Endothelial cell of umbilical vein (primary cell): ENCODE data around the gene SVIL. TPM values are rescaled to one million over a fixed set of nuclear protein-coding genes. Genes with fewer than 3 reads are reported as not detected.
"Not testable (repeated sequence)": the region's sequence is repeated elsewhere in the genome, so short reads cannot be mapped to it uniquely, and the experiment has no call there.

Source experiments
- BruUV-seq: library from RNA; stranded (reverse); fragments of 400-500 nt; replicated peaks from 2 replicates; lab custom pipeline; 2021; lab: Mats Ljungman, UMichigan
- CTCF ChIA-PET: fragments of 300-600, 350-600 bp; sonication (Branson Sonifier 250); formaldehyde crosslinking; loops from one replicate; lab custom pipeline; 2021; ENCODE audit warnings: antibody characterized with exemption, inconsistent platforms; lab: Charles Lee
- POLR2A ChIA-PET: fragments of 300-600, 350-600 bp; sonication (Branson Sonifier 250); formaldehyde crosslinking; loops from one replicate; lab custom pipeline; 2021; ENCODE audit warnings: antibody characterized with exemption, inconsistent platforms; lab: Charles Lee
- DNase-seq: peaks from one replicate; pipeline ENCODE4 v3.0.0-alpha.2; 2011; ENCODE audit warnings: low read depth, low spot score
- FAIRE-seq: peaks from 2 replicates; lab custom pipeline; 2011; peaks lifted over from hg19 to GRCh38; lab: Jason Lieb, UNC
- H2AFZ ChIP-seq: 2 replicates; pipeline ENCODE4 v1.6.0; 2012; ENCODE audit warnings: low read depth, low read length, control low read depth, inconsistent platforms
- H3K27ac ChIP-seq: 2 replicates; pipeline ENCODE4 v1.5.1; 2011; ENCODE audit warnings: low read depth, mild to moderate bottlenecking, control low read depth, low read length, moderate library complexity; ENCODE audit not compliant: insufficient read depth
- H3K27me3 ChIP-seq, 2 experiments: 2 replicates each; pipeline versions ENCODE4 v1.6.0 to v1.6.1; 2011; ENCODE audit warnings: low read length in 2 of 2, mixed read lengths in 1 of 2; ENCODE audit not compliant: control insufficient read depth in 2 of 2, insufficient read depth in 2 of 2
- H3K36me3 ChIP-seq, 2 experiments: 2 replicates in 1 of 2; 3 replicates in 1 of 2; pipeline ENCODE4 v1.5.1; 2011; ENCODE audit warnings: low read length in 2 of 2, mild to moderate bottlenecking in 1 of 2, moderate library complexity in 1 of 2; ENCODE audit not compliant: control insufficient read depth in 2 of 2, insufficient read depth in 2 of 2; ENCODE audit errors: extremely low read depth in 1 of 2
- H3K4me1 ChIP-seq: 3 replicates; pipeline ENCODE4 v1.5.1; 2011; ENCODE audit warnings: mild to moderate bottlenecking, low read length; ENCODE audit not compliant: control insufficient read depth, insufficient read depth; ENCODE audit errors: extremely low read depth
- H3K4me2 ChIP-seq: 2 replicates; pipeline ENCODE4 v1.6.1; 2011; ENCODE audit warnings: low read length, control low read depth, mixed read lengths; ENCODE audit not compliant: insufficient read depth
- H3K4me3 ChIP-seq, 3 experiments: fragments of 200-600 bp in 1 of 3; sonication (generic), shearing (Covaris generic) in 1 of 3; replicated peaks in 1 of 3; 2 replicates each; pipeline ENCODE4 v1.5.1; 2011 to 2016; ENCODE audit warnings: control low read depth in 3 of 3, low read length in 3 of 3, mild to moderate bottlenecking in 2 of 3, inconsistent platforms in 1 of 3, low read depth in 1 of 3, moderate library complexity in 1 of 3; ENCODE audit not compliant: insufficient read depth in 1 of 3
- H3K79me2 ChIP-seq: 2 replicates; pipeline ENCODE4 v1.6.0; 2012; ENCODE audit warnings: low read length, inconsistent platforms; ENCODE audit not compliant: control insufficient read depth, insufficient read depth
- H3K9ac ChIP-seq: replicated peaks from 2 replicates; pipeline ENCODE3; 2011; ENCODE audit warnings: low read length, control low read depth; ENCODE audit not compliant: insufficient read depth; ENCODE audit errors: extremely low read depth
- H3K9me1 ChIP-seq: replicated peaks from 3 replicates; pipeline ENCODE4 v1.6.0; 2011; ENCODE audit warnings: mild to moderate bottlenecking, low read length; ENCODE audit not compliant: control insufficient read depth, insufficient read depth; ENCODE audit errors: extremely low read depth
- H3K9me3 ChIP-seq: replicated peaks from 2 replicates; pipeline ENCODE4 v1.5.1; 2012; ENCODE audit warnings: low read length, inconsistent platforms; ENCODE audit not compliant: control insufficient read depth, insufficient read depth
- H4K20me1 ChIP-seq: replicated peaks from 2 replicates; pipeline ENCODE3; 2011; ENCODE audit warnings: mild to moderate bottlenecking, low read length; ENCODE audit not compliant: control insufficient read depth, insufficient read depth; ENCODE audit errors: extremely low read depth
- CTCF ChIP-seq, 2 donors: IDR thresholded peaks; 1 replicate in 1 of 2; 2 replicates in 1 of 2; pipeline ENCODE4 v1.5.1; 2011; ENCODE audit warnings: low read length in 2 of 2, mild to moderate bottlenecking in 2 of 2, moderate library complexity in 2 of 2, control low read depth in 1 of 2, inconsistent platforms in 1 of 2, low read depth in 1 of 2; ENCODE audit not compliant: insufficient read depth in 1 of 2; ENCODE audit errors: extremely low read depth in 1 of 2
- EZH2 ChIP-seq: IDR thresholded peaks from 2 replicates; pipeline ENCODE4 v1.6.1; 2012; ENCODE audit warnings: borderline replicate concordance, low read depth, mild to moderate bottlenecking, moderate library complexity, low read length, inconsistent platforms; ENCODE audit not compliant: severe bottlenecking
- FOS ChIP-seq: IDR thresholded peaks from 2 replicates; pipeline ENCODE4 v1.6.1; 2011; ENCODE audit warnings: mild to moderate bottlenecking, low read length, moderate library complexity, borderline replicate concordance; ENCODE audit not compliant: insufficient read depth
- GATA2 ChIP-seq: IDR thresholded peaks from 2 replicates; pipeline ENCODE4 v1.7.0; 2011; ENCODE audit warnings: low read depth, mild to moderate bottlenecking, moderate library complexity, mixed read lengths, low read length; ENCODE audit not compliant: insufficient read length, insufficient read depth
- JUN ChIP-seq: IDR thresholded peaks from 2 replicates; pipeline ENCODE4 v1.6.1; 2011; ENCODE audit warnings: borderline replicate concordance, low read depth; ENCODE audit not compliant: insufficient read length, insufficient read depth
- MYC ChIP-seq: IDR thresholded peaks from one replicate; pipeline ENCODE4 v1.6.1; 2011; ENCODE audit warnings: mild to moderate bottlenecking, low read depth, low read length
- POLR2A ChIP-seq: IDR thresholded peaks from 2 replicates; pipeline ENCODE4 v1.6.1; 2012; ENCODE audit warnings: low read depth, mild to moderate bottlenecking, control low read depth, low read length
- POLR2AphosphoS5 ChIP-seq: IDR thresholded peaks from 2 replicates; pipeline ENCODE4 v1.6.1; 2012; ENCODE audit warnings: low read depth, mild to moderate bottlenecking, control low read depth, low read length, moderate library complexity; ENCODE audit not compliant: insufficient read depth
- dilution Hi-C: fragments of 300-500 bp; cut with MboI; formaldehyde crosslinking; loops from one replicate; pipeline ENCODE4 v1.15.0; 2019; ENCODE audit warnings: low sequenced_read_pairs; ENCODE audit not compliant: extremely low pct_ligation_motif_present
- intact Hi-C: fragments of 100-400 bp; cut with micrococcal nuclease; formaldehyde crosslinking; loops from one replicate; pipeline ENCODE4 v1.10.0; 2022
- polyA plus RNA-seq, 4 experiments: library from polyadenylated mRNA; depleted of rRNA in 3 of 4; stranded (reverse) in 3 of 4; unstranded in 1 of 4; fragments of >200 nt; gene quantifications; 2 replicates each; pipeline versions ENCODE4 v1.2.1 to v1.2.3, GENCODE V29; 2011 to 2012; ENCODE audit warnings: missing spikeins in 1 of 4
- total RNA-seq: library from RNA; stranded (reverse); gene quantifications from 2 replicates; pipeline ENCODE4 v1.2.3, GENCODE V29; 2021
- TF ChIP-seq, protein P1 (sequence below): IDR thresholded peaks from 2 replicates; pipeline ENCODE4 v1.6.1; 2011; ENCODE audit not compliant: insufficient read depth, insufficient read length

The SVIL gene
- total and polyA plus RNA-seq, 2 donors (not counting 3 experiments of a cell fraction or from before 2014, with no cell fraction given): 22.6 to 70.7 TPM

DNA sequence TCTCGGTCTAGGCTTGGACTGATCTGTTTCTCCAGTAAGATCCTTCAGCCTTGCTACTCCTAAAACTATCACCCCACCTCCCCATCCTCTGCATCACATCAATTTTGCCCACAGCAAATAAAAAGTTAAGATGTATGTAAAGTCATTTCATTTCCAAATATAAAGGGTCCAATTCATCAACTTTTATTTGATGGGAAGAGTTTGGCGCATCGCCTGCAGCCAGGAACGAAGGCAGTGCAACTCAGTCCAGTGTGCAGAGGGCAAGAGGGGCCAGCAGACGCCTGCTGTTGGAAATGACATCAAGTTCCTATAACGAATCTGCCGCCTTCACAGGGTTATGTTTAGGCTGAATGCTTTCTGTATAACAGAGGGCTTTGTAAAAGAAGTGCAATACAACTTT lies 97.0 kb downstream of the SVIL start:
- no peak overlapping the region for H3K27ac ChIP-seq
- H4K20me1 ChIP-seq: peaks cover 3% of the 10 kb centered on the region
- FAIRE-seq (no peak), DNase-seq (no peak)
- peaks cover 3% of the 10 kb centered on the region for H3K79me2 ChIP-seq
- ChIA-PET CTCF (no interaction called here), POLR2A (no interaction called here)
- H3K9me1 ChIP-seq: no peaks in the 10 kb centered on the region
- H3K4me1 ChIP-seq: peaks cover 9% of the 10 kb centered on the region
- dilution Hi-C loops (no loop called here), intact Hi-C loops (loop anchor here (5.0 kb wide), 1 partner anchor 320 kb away; no protein-coding TSS in a partner anchor)
- peaks cover 0 to 3% of the 10 kb centered on the region in 2 experiments for H3K36me3 ChIP-seq
- H2AFZ ChIP-seq: no peak overlapping the region
- H3K4me3 ChIP-seq: no peak overlapping the region
- no peaks in the 10 kb centered on the region for H3K27me3 ChIP-seq
- no peaks in the 10 kb centered on the region for H3K9me3 ChIP-seq
- TF ChIP-seq JUN: no peak
- TF ChIP-seq FOS: no peak
- TF ChIP-seq CTCF (IDR thresholded peaks at IDR 0.05; ENCODE audit: extremely low read depth in 1 of 2, insufficient read depth in 1 of 2, low read depth in 1 of 2, low read length in 2 of 2): no peak
- TF ChIP-seq POLR2A: no peak
- TF ChIP-seq, protein P1, sequence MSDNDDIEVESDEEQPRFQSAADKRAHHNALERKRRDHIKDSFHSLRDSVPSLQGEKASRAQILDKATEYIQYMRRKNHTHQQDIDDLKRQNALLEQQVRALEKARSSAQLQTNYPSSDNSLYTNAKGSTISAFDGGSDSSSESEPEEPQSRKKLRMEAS: no peak
- no peak for TF ChIP-seq EZH2
- TF ChIP-seq GATA2: no peak
- no peak for TF ChIP-seq POLR2AphosphoS5
- no peak for TF ChIP-seq MYC
- no peak overlapping the region for H3K9ac ChIP-seq
- no peak overlapping the region for H3K4me2 ChIP-seq
- BruUV-seq: no TSS peak

- POLR2A ChIA-PET, H4K20me1 ChIP-seq, dilution Hi-C loops, BruUV-seq, H3K9me3 ChIP-seq, H3K36me3 ChIP-seq, H3K27ac ChIP-seq, H3K4me1 ChIP-seq, H3K9me1 ChIP-seq, FAIRE-seq, H3K79me2 ChIP-seq, H3K27me3 ChIP-seq, H3K4me3 ChIP-seq, DNase-seq, H2AFZ ChIP-seq, H3K9ac ChIP-seq, H3K4me2 ChIP-seq: not testable (repeated sequence)
- CTCF ChIA-PET: interaction anchor here (0.8 kb wide), 1 partner anchor 53 kb away, joined by 3 read pairs; no protein-coding TSS in a partner anchor
- intact Hi-C loops: loop anchor here (5.0 kb wide), 1 partner anchor 321 kb away; no protein-coding TSS in a partner anchor
Observed at GRCh38 chr10:29536691-29537090, 98.1 kb downstream of the SVIL start.
